HG03442 (cell line): ENCODE data around the gene DNTT.
A peak's percentile ranks its signal among the peaks of the same experiment; 100 is the strongest.
"Not testable (repeated sequence)": the region's sequence is repeated elsewhere in the genome, so short reads cannot be mapped to it uniquely, and the experiment has no call there.

Experiments used
- ATAC-seq: cut with Tn5 transposase; IDR thresholded peaks from one replicate; pipeline ENCODE4 v1.9.1; 2021; ENCODE audit warnings: mild to moderate bottlenecking, moderate library complexity; ENCODE audit not compliant: unreplicated experiment

Gene DNTT

GRCh38 chr10:96305019-96305418 is 785 bp downstream of the DNTT start:
- ATAC-seq, result no peak

DNA sequence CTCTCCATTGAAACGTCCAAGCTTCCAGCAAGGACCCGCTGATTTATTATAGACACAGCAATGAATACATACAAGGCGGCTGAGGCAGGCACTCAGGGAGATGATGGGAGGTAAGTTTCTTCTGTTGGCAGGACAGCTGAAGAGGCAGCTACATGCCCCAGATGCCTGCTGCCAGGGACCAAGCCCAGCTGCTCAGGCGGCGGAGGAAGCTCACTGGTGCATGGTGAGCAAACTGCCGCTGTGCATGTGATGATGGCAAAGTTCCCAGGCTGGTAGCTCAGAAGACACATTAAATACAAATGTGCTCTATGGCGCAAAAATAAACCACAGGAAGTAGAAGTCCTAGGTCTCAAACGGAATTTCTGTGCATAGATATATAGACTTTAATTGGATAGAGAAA is 2.3 kb downstream of the DNTT start:
- ATAC-seq, result no peak

DNA sequence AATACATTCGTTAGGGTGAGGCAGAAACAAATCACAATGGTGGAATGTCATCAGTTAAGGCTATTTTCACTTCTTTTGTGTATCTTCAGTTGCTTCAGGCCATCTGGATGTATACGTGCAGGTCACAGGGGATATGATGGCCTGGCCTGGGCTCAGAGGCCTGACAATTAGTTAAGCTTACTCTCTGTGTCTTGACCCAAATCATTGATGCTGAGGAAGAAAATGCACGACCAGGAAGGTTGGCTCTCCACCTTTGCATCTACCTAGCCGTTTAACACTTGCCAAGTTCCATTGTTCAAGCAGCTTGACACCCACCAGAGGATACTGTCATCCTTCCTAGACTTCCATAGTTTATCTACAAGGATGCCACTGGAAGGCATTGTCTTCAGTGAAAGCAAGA is 4.6 kb downstream of the DNTT start:
- ATAC-seq, result not testable (repeated sequence)

GRCh38 chr10:96309628-96310320 is 5.5 kb downstream of the DNTT start:
- no peak for ATAC-seq

GRCh38 chr10:96310321-96310669 is 6.1 kb downstream of the DNTT start:
- no peak for ATAC-seq

DNA sequence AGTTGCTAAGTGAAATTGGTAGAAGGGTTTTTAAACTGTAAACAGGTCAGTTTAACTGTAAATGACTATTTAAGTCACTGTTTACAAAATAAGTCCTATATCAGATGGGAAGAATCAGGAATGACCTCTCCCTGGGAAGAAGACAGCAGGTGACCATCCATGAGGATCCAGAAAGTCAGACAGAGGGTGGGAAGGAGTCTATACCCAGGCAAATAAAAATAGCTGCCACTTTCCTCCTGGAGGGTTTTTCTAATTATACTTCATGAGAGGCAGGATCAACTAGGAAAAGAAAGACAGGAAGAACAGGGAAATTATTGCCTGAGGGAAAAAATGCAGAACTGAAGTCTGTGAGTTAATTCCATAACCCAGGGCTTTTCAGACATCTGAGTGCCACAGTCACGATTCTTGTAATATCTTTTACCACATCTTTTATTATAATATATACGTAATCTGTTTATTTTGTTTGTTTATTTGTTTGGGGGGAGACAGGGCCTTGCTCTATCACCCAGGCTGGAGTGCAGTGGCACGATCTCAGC is 7.0 kb downstream of the DNTT start:
- ATAC-seq, result no peak

DNA sequence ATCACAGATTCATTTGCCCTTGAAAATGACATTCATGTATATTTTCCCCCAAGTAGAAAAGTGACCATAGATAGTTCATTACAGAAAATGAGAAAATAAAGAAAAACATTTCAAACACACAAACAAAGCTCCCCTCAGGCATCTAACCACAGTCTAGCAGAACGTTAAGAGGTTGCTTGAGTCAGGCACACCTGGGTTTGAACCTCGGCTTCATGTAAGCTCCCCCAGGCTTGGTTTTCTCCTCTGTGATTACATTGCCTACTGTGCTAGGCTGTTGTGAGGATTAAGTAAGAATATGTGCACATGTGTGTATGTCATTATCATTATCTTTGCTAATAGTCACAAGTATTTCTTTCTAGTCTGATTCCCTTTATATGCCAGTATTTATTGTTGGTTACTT is 9.1 kb downstream of the DNTT start:
- no peak for ATAC-seq

DNA sequence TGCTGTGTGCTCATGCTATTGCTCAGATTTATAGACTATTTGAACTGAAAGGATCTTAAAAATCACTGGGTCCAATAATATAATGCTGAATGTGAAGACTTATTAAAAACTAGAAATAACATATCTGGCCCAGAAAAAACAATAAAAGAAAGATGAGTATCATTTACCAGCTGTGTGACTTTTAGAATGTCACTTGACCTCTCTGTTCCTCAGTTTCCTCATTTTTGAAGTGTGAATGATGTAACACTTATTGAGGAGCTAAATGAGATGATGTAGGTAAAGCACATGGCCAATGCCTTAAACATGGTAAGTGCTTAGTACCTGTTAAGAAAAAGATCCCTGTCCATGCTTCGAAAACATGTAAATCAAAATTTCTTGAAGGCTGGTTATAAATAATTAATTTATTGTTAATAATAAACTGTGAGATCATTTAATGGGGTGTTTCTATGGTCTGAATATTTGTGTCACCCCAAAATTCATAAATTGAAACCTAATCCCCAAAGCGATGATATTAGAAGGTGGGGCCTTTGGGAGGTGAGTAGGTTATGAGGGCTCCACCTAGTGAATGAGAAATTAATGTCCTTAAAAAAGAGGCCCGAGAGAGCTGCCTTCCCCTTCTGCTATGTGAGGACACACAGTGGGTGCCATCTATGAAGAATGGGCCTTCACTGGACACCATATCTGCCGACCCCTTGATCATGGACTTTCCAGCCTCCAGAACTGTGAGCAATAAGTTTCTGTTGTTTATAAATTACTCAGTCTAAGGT is 13.0 kb downstream of the DNTT start:
- ATAC-seq, result no peak

- no peak for ATAC-seq
These were observed 15.7 kb downstream of the DNTT start for GRCh38 chr10:96319754-96320474.

- ATAC-seq, result no peak
These were observed 17.6 kb downstream of the DNTT start for GRCh38 chr10:96321822-96322221.

DNA sequence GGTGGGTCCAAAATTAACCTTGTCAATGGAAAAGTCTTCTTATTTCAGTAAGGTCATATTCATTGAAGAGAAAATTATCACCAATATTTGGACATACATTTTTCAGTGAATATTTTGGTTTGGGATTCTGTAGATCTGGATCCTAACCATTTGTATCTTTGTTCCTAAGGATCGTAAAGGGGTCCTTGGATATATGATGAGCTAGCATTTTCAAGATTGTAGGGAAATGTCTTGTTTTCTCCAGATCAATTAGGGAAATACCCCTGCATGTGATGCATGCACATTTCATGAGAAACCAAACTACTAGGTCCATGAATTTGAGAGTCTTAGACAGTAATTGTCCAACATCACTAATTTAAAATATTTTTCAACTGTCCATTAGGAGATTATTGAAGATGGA is 18.0 kb downstream of the DNTT start:
- no peak for ATAC-seq

GRCh38 chr10:96324447-96324846 is 20.2 kb downstream of the DNTT start:
- ATAC-seq, result no peak

GRCh38 chr10:96325719-96326373 is 21.6 kb downstream of the DNTT start:
- peak; percentile 95 for ATAC-seq

GRCh38 chr10:96327462-96327861 is 23.2 kb downstream of the DNTT start:
- no peak for ATAC-seq

DNA sequence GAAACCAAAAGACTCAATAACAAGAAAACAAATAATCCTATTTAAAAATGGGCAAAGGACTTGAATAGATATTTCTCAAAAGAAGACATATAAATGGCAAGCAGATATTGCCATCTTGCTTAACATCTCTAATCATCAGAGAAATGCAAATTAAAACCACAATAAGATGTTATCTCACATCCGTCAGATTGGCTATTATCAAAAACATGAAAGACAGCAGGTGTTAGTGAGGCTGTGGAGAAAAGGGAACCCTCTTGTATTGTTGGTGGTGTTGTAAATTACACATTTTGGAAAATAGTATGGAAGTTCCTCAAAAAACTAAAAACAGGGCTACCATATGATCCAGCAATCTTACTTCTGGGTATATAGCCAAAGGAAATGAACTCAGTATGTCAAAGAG is 28.9 kb downstream of the DNTT start:
- no peak for ATAC-seq

- no peak for ATAC-seq
These were observed 30.6 kb downstream of the DNTT start for GRCh38 chr10:96334616-96335526.

DNA sequence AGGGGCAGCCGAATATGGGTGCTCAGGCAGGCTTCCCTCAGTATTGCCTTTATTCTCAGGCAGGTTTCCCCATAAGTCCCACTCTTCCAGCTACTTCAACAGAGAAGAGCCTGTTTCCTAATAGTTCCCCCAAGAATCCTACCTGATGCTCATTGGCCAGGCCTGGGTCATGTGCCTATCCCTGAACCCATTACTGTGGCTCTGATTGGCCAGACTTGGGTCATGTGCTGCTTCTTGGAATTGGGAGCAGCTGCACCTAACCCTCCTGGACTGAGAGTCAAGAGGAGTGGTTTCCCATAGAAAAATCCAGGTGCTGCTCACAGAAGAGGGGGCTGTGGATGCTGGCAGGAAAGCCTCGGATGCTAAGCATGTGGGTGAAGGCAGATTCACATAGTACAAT is 32.9 kb downstream of the DNTT start:
- ATAC-seq, result no peak

DNA sequence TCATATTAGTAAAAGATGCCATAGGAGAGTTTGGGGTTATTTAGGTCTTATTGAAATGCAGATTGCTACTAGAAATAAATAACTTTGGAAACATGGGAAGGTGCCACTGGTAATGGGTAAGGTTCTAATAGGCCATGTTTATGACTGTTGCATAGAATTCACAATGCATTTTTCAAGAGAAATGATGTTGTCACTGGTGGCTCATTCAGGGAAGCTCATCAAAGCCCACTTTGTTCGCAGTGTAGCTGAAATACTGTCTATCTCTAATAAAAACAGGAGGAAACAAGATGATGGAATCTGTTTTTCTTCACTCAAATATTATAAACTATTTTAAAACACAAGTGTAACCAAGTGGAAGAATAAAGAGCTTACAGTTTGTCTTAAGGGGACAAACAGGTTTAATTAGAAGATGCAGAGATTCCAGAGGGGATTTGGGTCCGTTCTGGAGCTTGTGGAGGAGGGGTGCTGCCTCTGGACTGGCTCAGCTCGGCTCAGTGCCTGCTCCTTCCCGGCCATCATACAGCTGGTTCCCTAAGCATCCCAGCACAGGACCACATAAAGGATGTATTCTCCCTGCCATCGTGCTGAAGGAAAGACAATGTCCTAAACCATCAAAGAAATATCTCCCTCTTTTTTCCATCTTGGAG is 34.2 kb downstream of the DNTT start:
- ATAC-seq, result no peak

GRCh38 chr10:96339383-96339782 is 35.1 kb downstream of the DNTT start:
- no peak for ATAC-seq
